Body of pancreas (tissue), 4 donors: ENCODE data around the gene VWF. TPM values are rescaled to one million over a fixed set of nuclear protein-coding genes. Genes with fewer than 3 reads are reported as not detected.

Experiments used
- ATAC-seq: fragments of 150-250 bp; one replicate; pipeline ENCODE4 v1.9.1; 2016
- DNase-seq, 4 donors: peaks; one replicate each; pipeline ENCODE4 v3.0.0-alpha.2; 2019
- H3K27ac ChIP-seq, 4 donors: fragments of 200-600 bp; sonication (generic); 1 replicate in 3 of 4; 2 replicates in 1 of 4; pipeline versions ENCODE4 v1.5.1 to v1.6.1; 2016 to 2019; ENCODE audit warnings: mild to moderate bottlenecking in 1 of 4, mixed read lengths in 1 of 4, moderate library complexity in 1 of 4
- H3K27me3 ChIP-seq, 2 donors: fragments of 200-600 bp; sonication (generic); one replicate each; pipeline ENCODE4 v1.6.0; 2016; ENCODE audit warnings: mild to moderate bottlenecking in 1 of 2
- H3K36me3 ChIP-seq, 2 donors: fragments of 200-600 bp; sonication (generic); replicated peaks in 1 of 2; 2 replicates each; pipeline ENCODE4 v1.5.1; 2016; ENCODE audit warnings: low read depth in 2 of 2; ENCODE audit not compliant: insufficient read depth in 1 of 2
- H3K4me1 ChIP-seq: fragments of 200-600 bp; sonication (generic); one replicate; pipeline ENCODE4 v1.6.0; 2016
- H3K4me3 ChIP-seq, 2 donors: fragments of 200-600 bp; sonication (generic); 1 replicate in 1 of 2; 2 replicates in 1 of 2; pipeline ENCODE4 v1.5.1; 2016 to 2019
- H3K9me3 ChIP-seq, 3 donors: fragments of 200-600 bp; sonication (generic); 1 replicate in 2 of 3; 2 replicates in 1 of 3; pipeline ENCODE4 v1.5.1; 2016
- POLR2A ChIP-seq, 3 donors: fragments of 450-650 bp; IDR thresholded peaks; one replicate each; pipeline ENCODE4 v1.6.1; 2016; ENCODE audit warnings: antibody characterized with exemption in 3 of 3, mild to moderate bottlenecking in 2 of 3
- WGBS, 2 donors: methylation state at CpG; one replicate each; pipeline ENCODE4 v1.1.5; 2017; 5-methylcytosine and 5-hydroxymethylcytosine counted together
- intact Hi-C: fragments of 100-400 bp; cut with DNase I; formaldehyde crosslinking; loops from one replicate; pipeline ENCODE4 v1.15.1; 2023
- total RNA-seq, 2 donors: library from RNA; depleted of rRNA; stranded (reverse); fragments of >200 nt; gene quantifications; one replicate each; pipeline ENCODE4 v1.1.0, GENCODE V29; 2016
- TF ChIP-seq, protein P1 (sequence below), 7 experiments: fragments of 450-650 bp in 4 of 7; fragments of 200-600 bp in 3 of 7; sonication (generic) in 3 of 7; IDR thresholded peaks; one replicate each; pipeline ENCODE4 v1.5.1; 2016 to 2019; ENCODE audit warnings: antibody characterized with exemption in 7 of 7

The VWF gene
- total RNA-seq, 2 donors from 2014 or later = 76.1 to 78.1 TPM

DNA sequence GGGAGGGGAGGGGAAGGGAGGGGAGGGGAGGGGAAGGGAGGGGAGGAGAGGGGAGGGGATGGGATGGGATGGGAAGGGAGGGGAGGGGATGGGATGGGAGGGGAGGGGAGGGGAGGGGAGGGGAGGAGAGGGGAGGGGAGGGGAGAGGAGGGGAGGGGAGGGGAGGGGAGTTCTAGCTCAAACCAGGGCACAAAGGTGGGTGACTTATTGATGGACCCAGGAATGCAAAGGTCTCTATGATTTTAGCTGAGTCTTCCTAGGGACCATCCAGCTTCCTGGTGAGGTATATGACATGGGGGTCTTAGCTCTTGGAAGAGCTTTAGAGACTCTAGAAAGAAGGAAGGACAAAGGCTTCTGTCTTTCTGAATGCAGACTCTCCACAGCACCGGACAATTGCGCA, 221.7 kb downstream of the VWF start:
- TF ChIP-seq POLR2A (IDR thresholded peaks at IDR 0.05) = no peak
- TF ChIP-seq, protein P1, sequence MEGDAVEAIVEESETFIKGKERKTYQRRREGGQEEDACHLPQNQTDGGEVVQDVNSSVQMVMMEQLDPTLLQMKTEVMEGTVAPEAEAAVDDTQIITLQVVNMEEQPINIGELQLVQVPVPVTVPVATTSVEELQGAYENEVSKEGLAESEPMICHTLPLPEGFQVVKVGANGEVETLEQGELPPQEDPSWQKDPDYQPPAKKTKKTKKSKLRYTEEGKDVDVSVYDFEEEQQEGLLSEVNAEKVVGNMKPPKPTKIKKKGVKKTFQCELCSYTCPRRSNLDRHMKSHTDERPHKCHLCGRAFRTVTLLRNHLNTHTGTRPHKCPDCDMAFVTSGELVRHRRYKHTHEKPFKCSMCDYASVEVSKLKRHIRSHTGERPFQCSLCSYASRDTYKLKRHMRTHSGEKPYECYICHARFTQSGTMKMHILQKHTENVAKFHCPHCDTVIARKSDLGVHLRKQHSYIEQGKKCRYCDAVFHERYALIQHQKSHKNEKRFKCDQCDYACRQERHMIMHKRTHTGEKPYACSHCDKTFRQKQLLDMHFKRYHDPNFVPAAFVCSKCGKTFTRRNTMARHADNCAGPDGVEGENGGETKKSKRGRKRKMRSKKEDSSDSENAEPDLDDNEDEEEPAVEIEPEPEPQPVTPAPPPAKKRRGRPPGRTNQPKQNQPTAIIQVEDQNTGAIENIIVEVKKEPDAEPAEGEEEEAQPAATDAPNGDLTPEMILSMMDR (IDR thresholded peaks at IDR 0.05) = no peak
- no peak for ATAC-seq
- H3K4me3 ChIP-seq = no peak overlapping the region
- no peaks in the 10 kb centered on the region for H3K36me3 ChIP-seq
- intact Hi-C loops = no loop called here
- 97 to 98% methylated on average over 2 of the region's 2 CpGs for WGBS, 2 donors
- H3K4me1 ChIP-seq = no peaks in the 10 kb centered on the region
- no peak for DNase-seq
- H3K9me3 ChIP-seq = no peaks in the 10 kb centered on the region
- no peaks in the 10 kb centered on the region for H3K27me3 ChIP-seq
- H3K27ac ChIP-seq = no peak overlapping the region

DNA sequence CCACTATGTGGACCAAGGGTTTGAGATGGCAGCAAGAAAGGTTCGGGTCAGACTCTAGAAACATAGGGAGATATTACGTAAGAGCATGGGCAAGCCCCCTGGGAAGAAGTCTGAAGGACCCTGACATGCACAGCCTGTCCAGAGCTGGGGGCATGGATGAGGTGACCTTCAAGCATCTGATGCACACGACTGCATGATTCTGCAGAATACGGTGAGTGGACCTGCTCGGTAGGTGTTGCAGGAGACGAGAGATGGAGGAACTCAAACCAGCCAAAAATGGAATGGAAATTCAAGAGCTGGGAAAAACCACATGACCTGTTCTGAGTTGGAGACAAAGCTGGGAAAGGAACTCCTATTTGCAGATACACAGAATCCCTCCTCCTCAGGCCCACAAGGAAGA, 223.1 kb downstream of the VWF start:
- Histone ChIP-seq H3K9me3 (no peaks in the 10 kb centered on the region), H3K27ac (no peak overlapping the region), H3K4me1 (no peaks in the 10 kb centered on the region), H3K4me3 (no peak overlapping the region), H3K36me3 (no peaks in the 10 kb centered on the region), H3K27me3 (no peaks in the 10 kb centered on the region)
- intact Hi-C loops = no loop called here
- ATAC-seq (no peak), DNase-seq (no peak)
- WGBS, 2 donors = 72 to 78% methylated on average over 6 of the region's 6 CpGs
- TF ChIP-seq, protein P1 (IDR thresholded peaks at IDR 0.05) = no peak
- no peak for TF ChIP-seq POLR2A (IDR thresholded peaks at IDR 0.05)

DNA sequence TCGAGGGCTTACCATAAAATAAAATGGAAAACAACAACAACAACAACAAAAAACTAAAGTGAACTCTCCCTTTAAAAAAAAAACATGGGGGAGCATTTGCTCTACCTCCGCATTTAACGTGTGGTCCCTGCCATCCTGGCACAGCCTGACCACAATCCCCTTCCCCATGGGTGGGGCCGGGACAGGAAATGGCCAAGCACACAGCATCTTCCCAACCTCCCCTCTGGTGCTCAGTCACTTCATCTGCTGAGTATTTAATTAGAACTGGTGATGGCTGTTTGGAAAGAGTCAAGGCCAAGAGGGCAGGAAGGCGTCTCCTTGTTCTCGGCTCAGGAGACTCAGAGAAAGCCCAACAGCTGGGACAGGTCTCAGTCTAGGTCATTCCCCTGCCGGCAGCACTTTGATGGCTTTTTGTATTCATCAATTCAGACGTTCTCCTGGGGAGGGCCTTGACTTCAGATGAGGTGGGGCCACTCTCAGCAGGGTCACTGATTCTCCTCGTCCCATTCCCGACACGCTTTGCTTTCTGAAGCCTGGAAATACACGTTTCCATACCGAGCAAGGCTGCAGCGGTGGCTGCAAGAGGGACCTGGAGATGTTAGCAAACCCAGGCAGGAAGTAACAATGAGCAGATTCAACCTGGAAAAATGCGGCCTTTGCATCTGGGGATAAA, 223.8 kb downstream of the VWF start:
- H3K27me3 ChIP-seq = no peaks in the 10 kb centered on the region
- DNase-seq (no peak), ATAC-seq (no peak)
- intact Hi-C loops = no loop called here
- H3K4me1 ChIP-seq = no peaks in the 10 kb centered on the region
- no peak overlapping the region for H3K27ac ChIP-seq
- H3K9me3 ChIP-seq = no peaks in the 10 kb centered on the region
- no peaks in the 10 kb centered on the region for H3K36me3 ChIP-seq
- H3K4me3 ChIP-seq = no peak overlapping the region
- 37 to 40% methylated on average over 15 of the region's 15 CpGs for WGBS, 2 donors
- TF ChIP-seq, protein P1 (IDR thresholded peaks at IDR 0.05) = no peak
- TF ChIP-seq POLR2A (IDR thresholded peaks at IDR 0.05) = no peak

DNA sequence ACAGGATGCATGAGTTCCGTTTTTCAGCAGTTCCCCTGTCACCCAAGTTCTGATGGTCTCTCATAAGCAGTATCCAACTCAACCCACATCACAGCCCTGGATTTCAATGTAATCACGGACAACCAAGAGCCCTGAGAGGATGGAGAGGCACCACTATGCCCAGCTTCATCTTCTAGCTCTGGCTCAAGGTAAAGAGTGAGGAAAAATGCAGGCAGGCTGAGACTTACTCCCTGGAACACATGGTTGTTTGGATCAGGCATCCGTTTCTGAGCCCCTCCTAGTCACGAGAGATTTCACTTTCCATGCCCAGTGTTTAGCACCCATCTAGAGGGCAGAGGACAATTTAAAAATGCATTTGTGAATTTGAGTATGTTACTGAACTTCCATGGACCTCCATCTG, 224.4 kb downstream of the VWF start:
- WGBS, 2 donors = 27 to 42% methylated on average over 4 of the region's 4 CpGs
- ATAC-seq (no peak), DNase-seq (no peak)
- Histone ChIP-seq H3K27ac (no peak overlapping the region), H3K9me3 (no peaks in the 10 kb centered on the region), H3K4me3 (no peak overlapping the region), H3K27me3 (no peaks in the 10 kb centered on the region), H3K36me3 (no peaks in the 10 kb centered on the region), H3K4me1 (no peaks in the 10 kb centered on the region)
- TF ChIP-seq POLR2A (IDR thresholded peaks at IDR 0.05) = no peak
- TF ChIP-seq, protein P1 (IDR thresholded peaks at IDR 0.05) = no peak
- intact Hi-C loops = no loop called here

DNA sequence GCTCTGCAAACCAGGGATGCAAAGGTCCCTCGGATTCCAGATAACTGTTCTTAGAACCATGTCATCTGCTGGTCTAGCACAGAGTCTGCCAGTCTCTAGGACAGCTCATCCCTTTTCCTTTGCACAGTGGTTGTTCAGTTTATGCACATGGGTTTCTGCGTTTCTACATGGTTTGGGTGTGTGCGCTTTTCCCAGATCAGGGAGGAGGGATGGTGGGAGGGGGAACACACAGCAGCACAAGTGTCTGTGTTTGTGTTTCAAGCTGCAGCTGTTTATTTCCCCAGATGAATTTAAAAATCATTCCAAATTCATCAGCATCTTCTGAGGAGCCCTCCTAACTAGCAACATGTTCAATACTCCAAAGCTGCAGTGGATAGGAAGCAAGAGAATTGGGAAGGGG, 224.8 kb downstream of the VWF start:
- DNase-seq = no peak

More for the DNA sequence above, 224.8 kb downstream of the VWF start:
- 65 to 66% methylated on average over 3 of the region's 3 CpGs for WGBS, 2 donors
- Histone ChIP-seq H3K27ac (no peak overlapping the region), H3K4me1 (no peaks in the 10 kb centered on the region), H3K9me3 (no peaks in the 10 kb centered on the region), H3K36me3 (no peaks in the 10 kb centered on the region), H3K27me3 (no peaks in the 10 kb centered on the region), H3K4me3 (no peak overlapping the region)
- ATAC-seq = no peak
- intact Hi-C loops = no loop called here
- TF ChIP-seq, protein P1 (IDR thresholded peaks at IDR 0.05) = no peak
- no peak for TF ChIP-seq POLR2A (IDR thresholded peaks at IDR 0.05)
